ENCODE data around the gene TENM3. TPM values are rescaled to one million over a fixed set of nuclear protein-coding genes. Genes with fewer than 3 reads are reported as not detected.

The TENM3 gene
- total and polyA plus RNA-seq, 12 donors, result 0.20 to 6.6 (median 3.5) TPM

DNA sequence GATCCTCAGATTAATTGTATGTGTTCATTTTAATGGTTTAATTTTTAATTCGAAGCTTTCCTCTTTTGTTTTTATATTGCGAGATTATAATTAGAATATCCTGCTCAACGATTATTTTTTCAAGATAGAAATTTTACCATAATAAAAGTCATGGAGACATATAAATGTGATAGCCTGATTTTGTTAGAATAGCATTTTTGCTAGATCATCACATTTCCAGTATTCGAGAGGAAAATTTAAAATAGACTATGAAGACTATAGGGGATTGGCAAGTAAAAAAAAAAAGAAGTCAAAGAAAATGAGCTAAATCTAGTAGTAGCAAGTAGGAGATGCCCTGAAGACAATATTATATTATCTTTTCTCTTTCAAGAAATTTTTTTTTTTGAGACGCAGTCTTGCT, 60.6 kb downstream of the TENM3 start:
- no peaks in the 10 kb centered on the region for H3K27me3 ChIP-seq

DNA sequence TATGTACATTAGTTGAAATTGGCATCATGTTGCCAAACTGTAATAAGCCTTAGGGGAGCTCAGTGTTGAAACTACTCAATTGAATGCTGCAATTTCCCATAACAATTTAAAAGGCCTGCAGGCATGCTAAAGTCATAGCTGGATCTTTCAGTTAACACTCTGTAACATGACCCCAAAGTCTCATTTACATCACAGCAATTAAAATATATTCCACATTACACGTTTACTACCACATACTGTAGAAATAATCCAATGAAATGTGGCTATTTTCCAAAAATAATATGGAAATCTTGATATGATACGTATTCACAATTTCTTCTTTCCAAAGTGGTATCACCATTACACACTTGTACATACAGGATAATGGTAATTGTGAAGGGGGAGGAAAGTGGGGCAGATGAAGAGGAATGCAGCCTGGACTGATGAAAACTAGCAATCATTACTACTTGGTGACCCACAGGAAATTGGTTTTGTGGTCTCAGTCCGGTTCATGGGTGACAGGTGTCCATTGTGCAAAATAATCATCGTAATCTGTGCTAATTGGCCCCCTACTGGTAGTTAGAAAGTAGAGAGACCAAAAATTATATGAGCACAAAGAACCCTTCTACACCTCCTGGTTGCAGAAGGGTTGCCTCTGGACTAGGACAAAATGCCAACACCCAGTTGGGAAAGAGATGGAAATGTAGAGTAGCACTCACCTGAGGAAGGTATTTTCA, 63.7 kb downstream of the TENM3 start:
- H3K4me1 ChIP-seq, result no peaks in the 10 kb centered on the region
- no peak overlapping the region for H3K4me3 ChIP-seq
- H3K27ac ChIP-seq, result no peak overlapping the region
- H3K36me3 ChIP-seq, result no peaks in the 10 kb centered on the region
- intact Hi-C loops (cut with DNase I), result no loop called here
- TF ChIP-seq, protein P1, sequence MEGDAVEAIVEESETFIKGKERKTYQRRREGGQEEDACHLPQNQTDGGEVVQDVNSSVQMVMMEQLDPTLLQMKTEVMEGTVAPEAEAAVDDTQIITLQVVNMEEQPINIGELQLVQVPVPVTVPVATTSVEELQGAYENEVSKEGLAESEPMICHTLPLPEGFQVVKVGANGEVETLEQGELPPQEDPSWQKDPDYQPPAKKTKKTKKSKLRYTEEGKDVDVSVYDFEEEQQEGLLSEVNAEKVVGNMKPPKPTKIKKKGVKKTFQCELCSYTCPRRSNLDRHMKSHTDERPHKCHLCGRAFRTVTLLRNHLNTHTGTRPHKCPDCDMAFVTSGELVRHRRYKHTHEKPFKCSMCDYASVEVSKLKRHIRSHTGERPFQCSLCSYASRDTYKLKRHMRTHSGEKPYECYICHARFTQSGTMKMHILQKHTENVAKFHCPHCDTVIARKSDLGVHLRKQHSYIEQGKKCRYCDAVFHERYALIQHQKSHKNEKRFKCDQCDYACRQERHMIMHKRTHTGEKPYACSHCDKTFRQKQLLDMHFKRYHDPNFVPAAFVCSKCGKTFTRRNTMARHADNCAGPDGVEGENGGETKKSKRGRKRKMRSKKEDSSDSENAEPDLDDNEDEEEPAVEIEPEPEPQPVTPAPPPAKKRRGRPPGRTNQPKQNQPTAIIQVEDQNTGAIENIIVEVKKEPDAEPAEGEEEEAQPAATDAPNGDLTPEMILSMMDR (IDR thresholded peaks at IDR 0.05), result peak in 1 of 9 donors; percentile 17
- no peaks in the 10 kb centered on the region for H3K27me3 ChIP-seq
- 65 to 66% methylated on average over 4 of the region's 4 CpGs for WGBS, 2 donors
- no peaks in the 10 kb centered on the region for H3K9me3 ChIP-seq
- DNase-seq (no peak), ATAC-seq (no peak)

More for the DNA sequence above, 60.6 kb downstream of the TENM3 start:
- TF ChIP-seq, protein P1 (IDR thresholded peaks at IDR 0.05), result no peak
- Histone ChIP-seq H3K9me3 (no peaks in the 10 kb centered on the region), H3K27ac (no peak overlapping the region), H3K36me3 (no peaks in the 10 kb centered on the region), H3K4me3 (no peak overlapping the region), H3K4me1 (no peaks in the 10 kb centered on the region)
- ATAC-seq (no peak), DNase-seq (no peak)
- intact Hi-C loops (cut with DNase I), result no loop called here
- 92% methylated on average over 5 of the region's 5 CpGs for WGBS, 2 donors

DNA sequence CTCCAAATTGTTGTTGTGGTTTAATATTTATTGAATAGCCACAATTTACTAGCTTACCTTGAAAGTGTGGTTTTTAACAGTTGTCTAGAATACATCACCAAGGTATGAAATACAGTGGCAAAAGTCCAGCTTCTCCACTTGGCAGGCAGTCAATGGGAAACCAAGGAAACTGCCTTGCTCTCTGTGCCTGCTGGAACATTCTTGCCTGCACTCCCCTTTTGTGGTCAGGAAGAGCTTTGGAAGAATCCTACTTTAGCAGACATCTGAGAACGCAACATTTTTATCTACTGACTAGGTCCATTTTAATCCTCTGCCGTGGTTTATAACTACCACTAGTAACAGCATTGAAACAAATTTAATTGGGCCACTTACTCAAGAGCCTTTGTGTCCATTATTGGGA, 64.5 kb downstream of the TENM3 start:
- H3K4me3 ChIP-seq, result no peak overlapping the region
- H3K27me3 ChIP-seq, result no peaks in the 10 kb centered on the region
- no peaks in the 10 kb centered on the region for H3K4me1 ChIP-seq
- no peaks in the 10 kb centered on the region for H3K9me3 ChIP-seq
- ATAC-seq (no peak), DNase-seq (no peak)
- TF ChIP-seq, protein P1 (IDR thresholded peaks at IDR 0.05), result no peak
- H3K27ac ChIP-seq, result no peak overlapping the region
- intact Hi-C loops (cut with DNase I), result no loop called here
- H3K36me3 ChIP-seq, result no peaks in the 10 kb centered on the region
- 53 to 65% methylated on average over 2 of the region's 2 CpGs for WGBS, 2 donors

DNA sequence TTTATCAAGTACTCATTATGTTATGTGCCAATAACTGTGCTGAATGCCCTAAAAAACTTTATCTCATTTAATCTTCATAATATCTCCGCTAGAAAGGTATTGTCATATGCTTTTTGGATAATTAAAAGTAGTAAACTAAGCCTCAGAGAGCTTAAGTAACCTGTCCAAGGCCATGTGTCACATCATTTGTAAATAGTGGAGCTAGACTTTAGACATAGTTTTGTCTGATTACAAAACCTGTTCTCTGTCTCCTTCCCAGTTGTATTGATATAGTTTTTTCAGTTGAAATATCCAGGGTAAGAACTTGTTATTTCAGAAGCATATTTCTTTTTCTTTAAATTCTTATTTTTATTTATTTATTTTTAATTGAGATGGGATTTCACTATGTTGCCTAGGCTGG, 66.7 kb downstream of the TENM3 start:
- ATAC-seq (no peak), DNase-seq (no peak)
- H3K27me3 ChIP-seq, result no peaks in the 10 kb centered on the region
- H3K4me1 ChIP-seq, result no peaks in the 10 kb centered on the region
- WGBS, 2 donors, result 77 to 82% methylated on average over 1 of the region's 1 CpG
- no peak overlapping the region for H3K27ac ChIP-seq
- H3K9me3 ChIP-seq, result peaks cover 0 to 17% (median 10%) of the 10 kb centered on the region in 11 donors
- no peaks in the 10 kb centered on the region for H3K36me3 ChIP-seq
- intact Hi-C loops (cut with DNase I), result no loop called here
- TF ChIP-seq, protein P1 (IDR thresholded peaks at IDR 0.05), result no peak
- no peak overlapping the region for H3K4me3 ChIP-seq
